HFFc6 (cell line): ENCODE measurements around the gene PTPA. TPM values are rescaled to one million over a fixed set of nuclear protein-coding genes. Genes with fewer than 3 reads are reported as not detected.

Experiments used
- DNase-seq: peaks from one replicate; pipeline ENCODE4 v3.0.0-alpha.2; 2018
- H3K27ac Mint-ChIP-seq: 2 replicates; pipeline ENCODE4 v1.8.0; 2020; ENCODE audit warnings: mild to moderate bottlenecking, mixed read lengths
- H3K27me3 Mint-ChIP-seq: 2 replicates; pipeline ENCODE4 v1.8.0; 2021; ENCODE audit warnings: mild to moderate bottlenecking, moderate library complexity, mixed read lengths; ENCODE audit not compliant: insufficient read depth
- H3K36me3 Mint-ChIP-seq: 2 replicates; pipeline ENCODE4 v1.8.0; 2021; ENCODE audit warnings: low read depth, mixed read lengths
- H3K4me1 Mint-ChIP-seq: 2 replicates; pipeline ENCODE4 v1.8.0; 2020; ENCODE audit warnings: low read depth, mixed read lengths
- H3K4me3 Mint-ChIP-seq: 2 replicates; pipeline ENCODE4 v1.8.0; 2020; ENCODE audit warnings: mild to moderate bottlenecking, moderate library complexity, mixed read lengths
- H3K9me3 Mint-ChIP-seq: 2 replicates; pipeline ENCODE4 v1.8.0; 2020; ENCODE audit warnings: mild to moderate bottlenecking, mixed read lengths
- long read RNA-seq: library from polyadenylated mRNA; unstranded; transcript quantifications from one replicate; pipeline ENCODE4 v2.0.0, GENCODE V29; 2019
- total RNA-seq, 6 experiments: library from RNA; stranded (reverse); fragmentation: NEBNext Ultra II Directional; extraction: Animal tissue kit (Norgen Biotek cat#: 25700); gene quantifications; 2 replicates in 1 of 6; 3 replicates in 5 of 6; pipeline ENCODE4 v1.2.3, GENCODE V29; 2021
- TF ChIP-seq, protein P1 (sequence below): fragments of 200-600 bp; sonication (generic); IDR thresholded peaks from 2 replicates; pipeline ENCODE4 v1.5.0; 2021; ENCODE audit warnings: antibody characterized with exemption, mild to moderate bottlenecking

PTPA gene
- 100 to 1,000 TPM; 153 to 170 (median 162) TPM for total RNA-seq
- long read RNA-seq, transcript PTPA-214 (3 exons, 988 nt) = minor isoform, 6 of 48 reads
- long read RNA-seq, transcript PTPA-207 (10 exons, 2,737 nt) = major isoform, 13 of 48 reads
- long read RNA-seq, transcript PTPA-210 (3 exons, 1,153 nt) = minor isoform, 8 of 48 reads
- long read RNA-seq, partial matches to known transcripts = 1 of 48 reads
- long read RNA-seq, other reads (novel, unspliced or antisense) = 12 of 48 reads

DNA sequence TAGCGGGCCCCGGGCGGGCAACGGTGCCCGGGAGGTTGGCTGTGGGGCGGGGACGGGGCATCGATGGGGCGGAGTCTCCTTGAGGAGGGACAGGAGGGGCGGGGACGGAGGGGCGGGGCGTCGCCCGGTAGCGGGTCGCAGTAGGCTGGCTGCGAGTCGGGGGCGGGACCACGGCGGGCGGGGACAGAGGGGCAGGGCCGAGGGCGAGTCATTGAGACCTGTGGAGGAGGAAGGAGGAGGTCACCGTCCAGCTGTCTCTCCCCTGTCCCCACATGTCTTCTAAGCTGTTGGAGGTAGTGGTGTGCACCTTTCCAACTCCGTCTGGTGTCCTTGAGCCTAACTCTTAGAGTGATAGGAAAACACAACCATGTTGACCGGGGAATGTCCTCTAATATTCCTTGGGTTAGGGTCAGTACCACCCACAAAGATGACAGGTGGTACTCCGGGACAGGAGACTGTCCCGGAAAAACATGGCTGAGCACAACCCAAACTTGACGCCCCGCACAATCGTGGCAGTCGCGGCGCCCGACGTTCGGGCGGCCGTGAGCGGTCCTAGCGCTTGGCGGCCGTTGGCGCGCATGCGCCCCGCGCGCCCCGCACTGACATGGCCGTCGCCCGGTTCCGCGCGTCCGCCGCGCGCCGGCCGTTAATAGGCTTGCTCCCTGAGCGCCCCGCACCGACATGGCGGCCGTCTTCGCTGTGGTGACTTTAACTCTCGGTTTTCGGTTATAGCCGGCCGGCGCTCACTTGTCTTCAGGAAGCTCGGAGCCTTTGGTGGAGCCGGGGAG lies at the start of gene PTPA, which contains the start of gene CRAT:
TSS of gene PTPA (plus strand) at position 676 of the 788 bp plus-strand sequence. CDS start 186 bp downstream, outside the sequence.
TSS of gene CRAT (minus strand) at position 54 of the 788 bp plus-strand sequence. CDS start 284 bp downstream, outside the sequence.
- TF ChIP-seq, protein P1, sequence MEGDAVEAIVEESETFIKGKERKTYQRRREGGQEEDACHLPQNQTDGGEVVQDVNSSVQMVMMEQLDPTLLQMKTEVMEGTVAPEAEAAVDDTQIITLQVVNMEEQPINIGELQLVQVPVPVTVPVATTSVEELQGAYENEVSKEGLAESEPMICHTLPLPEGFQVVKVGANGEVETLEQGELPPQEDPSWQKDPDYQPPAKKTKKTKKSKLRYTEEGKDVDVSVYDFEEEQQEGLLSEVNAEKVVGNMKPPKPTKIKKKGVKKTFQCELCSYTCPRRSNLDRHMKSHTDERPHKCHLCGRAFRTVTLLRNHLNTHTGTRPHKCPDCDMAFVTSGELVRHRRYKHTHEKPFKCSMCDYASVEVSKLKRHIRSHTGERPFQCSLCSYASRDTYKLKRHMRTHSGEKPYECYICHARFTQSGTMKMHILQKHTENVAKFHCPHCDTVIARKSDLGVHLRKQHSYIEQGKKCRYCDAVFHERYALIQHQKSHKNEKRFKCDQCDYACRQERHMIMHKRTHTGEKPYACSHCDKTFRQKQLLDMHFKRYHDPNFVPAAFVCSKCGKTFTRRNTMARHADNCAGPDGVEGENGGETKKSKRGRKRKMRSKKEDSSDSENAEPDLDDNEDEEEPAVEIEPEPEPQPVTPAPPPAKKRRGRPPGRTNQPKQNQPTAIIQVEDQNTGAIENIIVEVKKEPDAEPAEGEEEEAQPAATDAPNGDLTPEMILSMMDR = no peak
- H3K9me3 Mint-ChIP-seq = no peaks in the 10 kb centered on the region
- peak; percentile 90 for DNase-seq
- no peaks in the 10 kb centered on the region for H3K27me3 Mint-ChIP-seq
- H3K27ac Mint-ChIP-seq = peak within 1 kb of the TSS; percentile 96
- H3K4me3 Mint-ChIP-seq = peak within 1 kb of the TSS; percentile 90
- peaks cover 5% of the 10 kb centered on the region; the same call in 1 of the 2 replicates for H3K36me3 Mint-ChIP-seq
- H3K4me1 Mint-ChIP-seq = peaks cover 29% of the 10 kb centered on the region

DNA sequence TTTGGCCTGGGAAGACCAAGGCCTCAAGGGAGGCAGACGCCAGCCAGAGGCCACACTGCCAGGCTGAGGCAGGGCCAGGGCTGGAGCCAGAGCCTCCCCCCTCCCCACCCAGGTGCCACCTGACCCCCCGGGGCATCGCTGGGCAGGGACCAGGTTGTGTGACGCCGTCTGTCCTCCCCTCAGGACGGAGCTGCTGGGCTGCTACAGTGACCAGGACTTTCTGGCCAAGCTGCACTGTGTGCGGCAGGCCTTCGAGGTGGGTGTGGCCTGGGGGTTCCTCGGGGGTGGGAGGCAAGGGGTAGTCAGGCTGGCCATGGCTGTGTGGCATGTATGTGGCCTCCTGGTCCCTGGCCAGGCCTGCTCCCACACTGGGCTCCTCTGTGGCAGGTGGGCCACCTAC lies 48.2 kb upstream of the PTPA start:
- Mint-ChIP-seq H3K4me1 (peaks cover 13% of the 10 kb centered on the region), H3K9me3 (no peaks in the 10 kb centered on the region), H3K27ac (no peak overlapping the region), H3K36me3 (peaks cover 13% of the 10 kb centered on the region), H3K4me3 (no peak overlapping the region), H3K27me3 (peaks cover 1% of the 10 kb centered on the region; the same call in 1 of the 2 replicates)
- TF ChIP-seq, protein P1 = no peak
- no peak for DNase-seq

DNA sequence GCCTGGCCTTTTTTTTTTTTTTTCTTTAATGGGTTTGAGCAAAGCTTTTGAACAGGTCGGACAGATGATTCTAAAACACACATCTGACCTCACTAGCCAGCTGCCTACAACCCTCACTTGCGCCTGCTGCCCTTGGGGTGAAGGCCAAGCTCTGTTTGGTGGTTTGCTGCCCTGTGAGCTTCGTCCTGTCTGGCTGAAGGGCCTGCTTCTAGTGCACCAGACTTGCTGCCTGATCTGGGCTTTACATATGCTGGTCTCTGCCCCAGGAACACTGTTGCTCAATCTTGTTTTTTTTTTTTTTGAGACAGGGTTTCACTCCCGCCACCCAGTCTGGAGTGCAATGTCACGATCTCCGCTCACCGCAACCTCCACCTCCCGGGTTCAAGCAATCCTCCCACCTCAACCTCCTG lies 46.7 kb upstream of the PTPA start:
- H3K4me1 Mint-ChIP-seq = peaks cover 3% of the 10 kb centered on the region
- peaks cover 1% of the 10 kb centered on the region; the same call in 1 of the 2 replicates for H3K27me3 Mint-ChIP-seq

DNA sequence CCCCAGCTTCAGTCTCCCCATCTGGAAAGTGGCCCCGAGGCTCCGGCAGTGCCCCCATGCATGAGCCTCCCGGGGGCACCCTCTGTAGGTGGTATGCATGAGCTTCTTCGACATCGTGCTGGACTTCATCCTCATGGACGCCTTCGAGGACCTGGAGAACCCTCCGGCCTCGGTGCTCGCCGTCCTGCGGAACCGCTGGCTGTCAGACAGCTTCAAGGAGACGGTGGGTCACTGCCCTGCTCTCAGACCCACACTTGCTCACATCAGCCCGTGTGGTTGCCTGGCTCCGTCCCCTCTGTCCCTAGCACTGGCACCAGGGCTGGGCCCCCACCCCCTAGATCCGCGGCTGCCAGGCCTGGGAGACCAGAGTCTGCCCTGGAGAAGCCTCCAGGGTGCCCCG lies 43.1 kb upstream of the PTPA start:
- H3K4me3 Mint-ChIP-seq = no peak overlapping the region
- H3K27me3 Mint-ChIP-seq = peaks cover 1% of the 10 kb centered on the region; the same call in 1 of the 2 replicates

More for the DNA sequence above, 46.7 kb upstream of the PTPA start:
- H3K4me3 Mint-ChIP-seq = no peak overlapping the region
- H3K27ac Mint-ChIP-seq = no peak overlapping the region
- no peak for DNase-seq
- no peaks in the 10 kb centered on the region for H3K9me3 Mint-ChIP-seq
- H3K36me3 Mint-ChIP-seq = peaks cover 13% of the 10 kb centered on the region
- TF ChIP-seq, protein P1 = no peak

More for the DNA sequence above, 43.1 kb upstream of the PTPA start:
- H3K27ac Mint-ChIP-seq = no peak overlapping the region
- H3K9me3 Mint-ChIP-seq = no peaks in the 10 kb centered on the region
- no peaks in the 10 kb centered on the region for H3K4me1 Mint-ChIP-seq
- TF ChIP-seq, protein P1 = no peak
- peaks cover 13% of the 10 kb centered on the region for H3K36me3 Mint-ChIP-seq
- no peak for DNase-seq
